Upper lobe of left lung (tissue), 4 donors: ENCODE results near the gene ARHGAP21.

Experiments
- POLR2A ChIP-seq, 4 donors: fragments of 450-650 bp; IDR thresholded peaks; one replicate each; pipeline ENCODE4 v1.5.1; 2016 to 2017; ENCODE audit warnings: antibody characterized with exemption in 4 of 4, mild to moderate bottlenecking in 2 of 4
- TF ChIP-seq, protein P1 (sequence below), 6 experiments: fragments of 450-650 bp in 4 of 6; fragments of 200-600 bp in 2 of 6; sonication (generic) in 2 of 6; IDR thresholded peaks; one replicate each; pipeline ENCODE4 v1.5.1; 2016 to 2019; ENCODE audit warnings: antibody characterized with exemption in 6 of 6

DNA sequence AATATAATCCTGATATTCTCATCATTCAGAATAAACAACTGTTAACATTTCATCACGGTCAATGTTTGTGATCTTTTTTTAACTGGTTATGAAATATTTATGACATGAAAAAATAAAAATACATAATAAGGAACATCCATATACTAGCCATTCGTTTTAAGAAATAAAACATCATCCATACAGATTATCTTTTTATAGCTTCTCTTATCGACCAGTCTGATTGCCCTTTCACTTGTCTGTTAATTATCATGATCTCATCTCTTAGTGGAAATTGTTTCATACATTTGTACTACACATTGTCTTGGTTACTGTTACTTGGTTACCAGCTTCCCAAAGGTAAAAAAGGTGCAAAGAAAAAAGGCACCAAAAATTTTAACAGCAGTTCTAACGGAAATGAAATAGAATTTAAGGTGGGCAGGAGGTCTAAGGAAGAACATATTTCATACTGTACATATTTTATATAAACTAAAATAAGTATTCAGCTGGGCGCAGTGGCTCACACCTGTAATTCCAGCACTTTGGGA lies 8.4 kb downstream of the ARHGAP21 start:
- TF ChIP-seq, protein P1, sequence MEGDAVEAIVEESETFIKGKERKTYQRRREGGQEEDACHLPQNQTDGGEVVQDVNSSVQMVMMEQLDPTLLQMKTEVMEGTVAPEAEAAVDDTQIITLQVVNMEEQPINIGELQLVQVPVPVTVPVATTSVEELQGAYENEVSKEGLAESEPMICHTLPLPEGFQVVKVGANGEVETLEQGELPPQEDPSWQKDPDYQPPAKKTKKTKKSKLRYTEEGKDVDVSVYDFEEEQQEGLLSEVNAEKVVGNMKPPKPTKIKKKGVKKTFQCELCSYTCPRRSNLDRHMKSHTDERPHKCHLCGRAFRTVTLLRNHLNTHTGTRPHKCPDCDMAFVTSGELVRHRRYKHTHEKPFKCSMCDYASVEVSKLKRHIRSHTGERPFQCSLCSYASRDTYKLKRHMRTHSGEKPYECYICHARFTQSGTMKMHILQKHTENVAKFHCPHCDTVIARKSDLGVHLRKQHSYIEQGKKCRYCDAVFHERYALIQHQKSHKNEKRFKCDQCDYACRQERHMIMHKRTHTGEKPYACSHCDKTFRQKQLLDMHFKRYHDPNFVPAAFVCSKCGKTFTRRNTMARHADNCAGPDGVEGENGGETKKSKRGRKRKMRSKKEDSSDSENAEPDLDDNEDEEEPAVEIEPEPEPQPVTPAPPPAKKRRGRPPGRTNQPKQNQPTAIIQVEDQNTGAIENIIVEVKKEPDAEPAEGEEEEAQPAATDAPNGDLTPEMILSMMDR (IDR thresholded peaks at IDR 0.05) = no peak
- TF ChIP-seq POLR2A (IDR thresholded peaks at IDR 0.05) = no peak
